Neural crest cell (in vitro differentiated cells): ENCODE measurements around the gene EMX2. TPM values are rescaled to one million over a fixed set of nuclear protein-coding genes. Genes with fewer than 3 reads are reported as not detected.

Experiments used
- DNase-seq: peaks from one replicate; pipeline ENCODE4 v3.0.0; 2021; ENCODE audit warnings: low read depth, mixed read lengths, low spot score
- H3K27ac Mint-ChIP-seq: one replicate; pipeline ENCODE4 v1.8.0; 2021; ENCODE audit warnings: mild to moderate bottlenecking, mixed read lengths; ENCODE audit not compliant: unreplicated experiment
- H3K27me3 Mint-ChIP-seq: 2 replicates; pipeline ENCODE4 v1.8.0; 2021; ENCODE audit warnings: low read depth, mild to moderate bottlenecking, mixed read lengths
- H3K36me3 Mint-ChIP-seq: 2 replicates; pipeline ENCODE4 v1.8.0; 2021; ENCODE audit warnings: low read depth, mild to moderate bottlenecking, mixed read lengths
- H3K4me1 Mint-ChIP-seq: 2 replicates; pipeline ENCODE4 v1.8.0; 2021; ENCODE audit warnings: mixed read lengths
- H3K4me3 Mint-ChIP-seq: one replicate; pipeline ENCODE4 v1.8.0; 2021; ENCODE audit warnings: mild to moderate bottlenecking, mixed read lengths
- H3K9me3 Mint-ChIP-seq: 2 replicates; pipeline ENCODE4 v1.8.0; 2021; ENCODE audit warnings: mixed read lengths
- CTCF ChIP-seq: fragments of 200-600 bp; sonication (generic); conservative IDR thresholded peaks from 2 replicates; pipeline ENCODE4 v1.5.0; 2021; ENCODE audit warnings: antibody characterized with exemption, mild to moderate bottlenecking
- total RNA-seq: library from RNA; stranded (reverse); gene quantifications from 2 replicates; pipeline ENCODE4 v1.2.1, GENCODE V29; 2021

EMX2 gene
- total RNA-seq, 1 donor from 2014 or later = 1.0 TPM

DNA sequence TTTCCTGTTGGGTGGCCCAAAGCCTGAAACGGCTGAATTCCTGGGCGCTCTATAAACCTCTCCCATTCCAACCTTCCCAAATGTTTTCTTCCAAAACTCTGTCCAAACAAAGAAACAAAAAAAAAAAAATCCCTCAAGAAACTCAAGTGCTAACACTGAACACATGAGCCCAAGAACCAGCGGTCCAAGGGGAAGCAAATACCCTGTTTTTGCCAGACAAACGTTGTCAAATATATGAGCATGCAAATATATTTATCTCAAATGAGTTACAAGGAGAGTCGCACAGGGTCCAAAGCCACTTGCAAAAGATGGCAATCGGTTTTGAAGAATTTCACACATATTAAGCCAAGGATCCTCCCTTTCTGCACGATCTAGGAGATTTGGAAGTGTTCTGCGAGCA, 23.3 kb upstream of the EMX2 start:
- Mint-ChIP-seq H3K9me3 (no peaks in the 10 kb centered on the region), H3K27me3 (peaks cover 49% of the 10 kb centered on the region), H3K4me1 (no peaks in the 10 kb centered on the region), H3K36me3 (no peaks in the 10 kb centered on the region), H3K4me3 (no peak overlapping the region), H3K27ac (no peak overlapping the region)
- no peak for DNase-seq
- no peak for TF ChIP-seq CTCF

- no peak for TF ChIP-seq CTCF
- H3K27me3 Mint-ChIP-seq = peaks cover 54% of the 10 kb centered on the region
- DNase-seq = no peak
- H3K4me3 Mint-ChIP-seq = no peak overlapping the region
- H3K9me3 Mint-ChIP-seq = no peaks in the 10 kb centered on the region
- H3K27ac Mint-ChIP-seq = no peak overlapping the region
- no peaks in the 10 kb centered on the region for H3K4me1 Mint-ChIP-seq
- H3K36me3 Mint-ChIP-seq = no peaks in the 10 kb centered on the region
Measured at GRCh38 chr10:117519879-117520278, 22.7 kb upstream of the EMX2 start.

GRCh38 chr10:117530791-117531190, 11.8 kb upstream of the EMX2 start:
- peaks cover 99% of the 10 kb centered on the region for H3K27me3 Mint-ChIP-seq
- DNase-seq = no peak
- no peak overlapping the region for H3K4me3 Mint-ChIP-seq

GRCh38 chr10:117531371-117532002, 11.1 kb upstream of the EMX2 start:
- DNase-seq = no peak
- Mint-ChIP-seq H3K36me3 (no peaks in the 10 kb centered on the region), H3K27ac (no peak overlapping the region), H3K9me3 (no peaks in the 10 kb centered on the region), H3K27me3 (peaks cover 100% of the 10 kb centered on the region), H3K4me1 (peaks cover 10% of the 10 kb centered on the region), H3K4me3 (no peak overlapping the region)
- no peak for TF ChIP-seq CTCF

More at GRCh38 chr10:117530791-117531190, 11.8 kb upstream of the EMX2 start:
- TF ChIP-seq CTCF = no peak
- peaks cover 9% of the 10 kb centered on the region for H3K4me1 Mint-ChIP-seq
- H3K27ac Mint-ChIP-seq = no peak overlapping the region
- H3K9me3 Mint-ChIP-seq = no peaks in the 10 kb centered on the region
- no peaks in the 10 kb centered on the region for H3K36me3 Mint-ChIP-seq

DNA sequence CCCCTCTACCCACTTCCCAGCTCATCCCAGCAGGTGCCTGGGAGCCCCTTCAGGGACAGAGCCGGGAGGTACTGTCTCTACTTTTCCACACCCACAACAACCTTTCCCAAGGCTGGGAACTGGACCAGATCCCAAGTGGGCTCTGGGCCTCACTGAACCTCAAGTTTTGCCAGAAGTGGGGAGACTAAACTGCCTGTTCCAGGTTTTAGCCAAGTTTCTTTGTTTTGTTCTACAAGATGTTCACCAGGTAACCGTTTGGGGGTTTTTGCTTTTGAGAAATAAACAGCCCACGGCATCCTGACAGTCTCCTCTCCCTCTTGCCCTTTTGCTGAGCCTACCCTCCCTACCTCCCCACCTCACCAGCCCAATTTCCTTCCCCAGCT, 10.6 kb upstream of the EMX2 start:
- Mint-ChIP-seq H3K4me3 (no peak overlapping the region), H3K27ac (no peak overlapping the region), H3K27me3 (peaks cover 100% of the 10 kb centered on the region), H3K4me1 (peaks cover 14% of the 10 kb centered on the region), H3K36me3 (no peaks in the 10 kb centered on the region), H3K9me3 (no peaks in the 10 kb centered on the region)
- DNase-seq = no peak
- TF ChIP-seq CTCF = no peak
